ENCODE data around the gene OXGR1. TPM values are rescaled to one million over a fixed set of nuclear protein-coding genes. Genes with fewer than 3 reads are reported as not detected.

Gene OXGR1
- total RNA-seq (2022; extraction: Qiagen RNA extraction), result not detected in 5 replicates

GRCh38 chr13:96994017-96994857 lies at the start of gene OXGR1:
Gene OXGR1, minus strand, starts transcription at chr13:96994476. Its CDS starts 6,717 bp downstream, at chr13:96987759.

Other genes with a start within 250 kb of the OXGR1 start
- 8.6 to 13.5 TPM (median 11.9 TPM) in 5 replicates for gene MBNL2, start 227.9 kb upstream of the OXGR1 start, total RNA-seq (2022; extraction: Qiagen RNA extraction)